GM12878 (cell line): ENCODE measurements around the gene CD58. TPM values are rescaled to one million over a fixed set of nuclear protein-coding genes. Genes with fewer than 3 reads are reported as not detected.

Experiments
- ATAC-seq: fragments of 200-7000 bp; cut with Tn5 transposase; 3 replicates; pipeline ENCODE4 v1.9.1; 2020; ENCODE audit warnings: mild to moderate bottlenecking, moderate library complexity
- BruUV-seq: library from RNA; stranded (reverse); fragments of 400-500 nt; replicated peaks from 2 replicates; lab custom pipeline; 2021; lab: Mats Ljungman, UMichigan
- CTCF ChIA-PET: fragments of 300-600 bp; sonication (Branson Sonifier 250); formaldehyde crosslinking; extraction: SDS; loops from one replicate; lab custom pipeline; 2021; ENCODE audit warnings: inconsistent platforms; lab: Yijun Ruan, JAX
- POLR2A ChIA-PET: fragments of 350-600 bp; formaldehyde crosslinking; extraction: SDS; loops from one replicate; lab custom pipeline; 2021; ENCODE audit warnings: inconsistent platforms; lab: Charles Lee
- RAD21 ChIA-PET: fragments of 300-600 bp; sonication (Branson Sonifier 250); formaldehyde crosslinking; loops from one replicate; lab custom pipeline; 2023; ENCODE audit warnings: antibody characterized with exemption; ENCODE audit not compliant: unreplicated experiment; lab: Charles Lee
- SMC1A ChIA-PET: fragments of 300-600 bp; sonication (Branson Sonifier 250); formaldehyde crosslinking; loops from one replicate; lab custom pipeline; 2023; ENCODE audit not compliant: unreplicated experiment, uncharacterized antibody; lab: Charles Lee
- DNase-seq: peaks from one replicate; pipeline ENCODE4 v3.0.0-alpha.2; 2011; ENCODE audit warnings: low read depth, low spot score
- FAIRE-seq: peaks from 3 replicates; lab custom pipeline; 2011; peaks lifted over from hg19 to GRCh38; lab: Jason Lieb, UNC
- H2AFZ ChIP-seq: 2 replicates; pipeline ENCODE4 v1.6.0; 2011; ENCODE audit warnings: low read depth, low read length, control low read depth; ENCODE audit not compliant: control insufficient read depth
- H3K27ac ChIP-seq: 2 replicates; pipeline ENCODE4 v1.5.1; 2011; ENCODE audit warnings: control low read depth; ENCODE audit not compliant: control insufficient read depth, insufficient read depth
- H3K27me3 ChIP-seq, 2 experiments: replicated peaks in 1 of 2; 2 replicates each; pipeline versions ENCODE4 v1.6.0 to v1.6.1; 2011; ENCODE audit warnings: low read length in 1 of 2; ENCODE audit not compliant: control insufficient read depth in 2 of 2, insufficient read depth in 2 of 2
- H3K36me3 ChIP-seq, 2 experiments: 2 replicates each; pipeline ENCODE4 v1.5.1; 2011; ENCODE audit warnings: low read length in 1 of 2; ENCODE audit not compliant: control insufficient read depth in 2 of 2, insufficient read depth in 2 of 2
- H3K4me1 ChIP-seq: 2 replicates; pipeline ENCODE4 v1.6.1; 2011; ENCODE audit warnings: mild to moderate bottlenecking, low read length, moderate library complexity, mixed read lengths; ENCODE audit not compliant: control insufficient read depth, insufficient read depth
- H3K4me2 ChIP-seq: 2 replicates; pipeline ENCODE4 v1.6.0; 2011; ENCODE audit warnings: control low read depth; ENCODE audit not compliant: control insufficient read depth, insufficient read depth
- H3K4me3 ChIP-seq: fragments of 200-600 bp; sonication (generic); 2 replicates; pipeline ENCODE4 v1.5.1; 2016
- H3K79me2 ChIP-seq: 2 replicates; pipeline ENCODE4 v1.6.0; 2011; ENCODE audit warnings: low read length; ENCODE audit not compliant: control insufficient read depth, insufficient read depth
- H3K9ac ChIP-seq: 2 replicates; pipeline ENCODE4 v1.8.0; 2011; ENCODE audit warnings: low read length, control low read depth, mixed read lengths; ENCODE audit not compliant: control insufficient read depth, insufficient read depth
- H3K9me3 ChIP-seq: replicated peaks from 3 replicates; pipeline ENCODE4 v1.5.1; 2011; ENCODE audit warnings: mild to moderate bottlenecking, low read length; ENCODE audit not compliant: control insufficient read depth, insufficient read depth
- H4K20me1 ChIP-seq: 2 replicates; pipeline ENCODE4 v1.6.0; 2011; ENCODE audit not compliant: control insufficient read depth, insufficient read depth
- ATF7 ChIP-seq: fragments of 450-650 bp; IDR thresholded peaks from 2 replicates; pipeline ENCODE4 v1.6.1; 2016; ENCODE audit warnings: low read depth, mild to moderate bottlenecking
- BMI1 ChIP-seq: fragments of 450-650 bp; IDR thresholded peaks from 2 replicates; pipeline ENCODE4 v1.6.1; 2016; ENCODE audit warnings: mild to moderate bottlenecking, moderate library complexity, borderline replicate concordance
- EED ChIP-seq: sonication (generic); IDR thresholded peaks from 2 replicates; pipeline ENCODE4 v1.6.1; 2016; ENCODE audit warnings: antibody characterized with exemption, low read depth
- MYC ChIP-seq: IDR thresholded peaks from 2 replicates; pipeline ENCODE4 v1.6.1; 2011; ENCODE audit warnings: mild to moderate bottlenecking, low read length, moderate library complexity, inconsistent platforms; ENCODE audit not compliant: insufficient read depth, insufficient replicate concordance, insufficient read length, severe bottlenecking
- NR2C2 ChIP-seq: IDR thresholded peaks from 2 replicates; pipeline ENCODE4 v1.6.1; 2011; ENCODE audit warnings: borderline replicate concordance, low read depth; ENCODE audit not compliant: control insufficient read depth, insufficient read length
- RCOR1 ChIP-seq: conservative IDR thresholded peaks from 2 replicates; pipeline ENCODE4 v1.6.1; 2012; ENCODE audit warnings: low read depth, low read length, improper control_type of control experiment
- SPI1 ChIP-seq: IDR thresholded peaks from 2 replicates; pipeline ENCODE4 v1.6.1; 2011; ENCODE audit warnings: low read depth, mild to moderate bottlenecking, low read length, moderate library complexity, borderline replicate concordance; ENCODE audit not compliant: insufficient read depth
- STAT3 ChIP-seq: IDR thresholded peaks from 2 replicates; pipeline ENCODE4 v1.6.1; 2011; ENCODE audit warnings: low read depth, low read length, improper control_type of control experiment
- TCF12 ChIP-seq: IDR thresholded peaks from 2 replicates; pipeline ENCODE4 v1.6.1; 2011; ENCODE audit warnings: low read depth, mild to moderate bottlenecking, low read length
- YY1 ChIP-seq: IDR thresholded peaks from 2 replicates; pipeline ENCODE4 v1.6.1; 2011; ENCODE audit warnings: low read depth, mild to moderate bottlenecking, low read length
- WGBS: methylation state at CpG from one replicate; pipeline ENCODE4 v1.1.6; 2016; ENCODE audit warnings: low lambda C conversion rate; ENCODE audit not compliant: insufficient replicate concordance, insufficient coverage; ENCODE audit errors: missing lambda C conversion rate; 5-methylcytosine and 5-hydroxymethylcytosine counted together
- in situ Hi-C: fragments of 300-500 bp; cut with MboI; formaldehyde crosslinking; loops from 9 replicates; pipeline ENCODE4 v1.14.3; 2018; ENCODE audit warnings: mixed read lengths
- intact Hi-C: fragments of 100-400 bp; cut with micrococcal nuclease; formaldehyde crosslinking; loops from one replicate; pipeline ENCODE4 v1.14.2; 2022; ENCODE audit not compliant: unreplicated experiment
- polyA plus RNA-seq, 11 experiments: library from polyadenylated mRNA; depleted of rRNA in 4 of 11; unstranded in 6 of 11; stranded (reverse) in 5 of 11; fragments of >200 nt; fragmentation: Nextera tagmentation in 4 of 11; fragmentation: Illumina TruSeq in 1 of 11; extraction: Ambion mirVana in 4 of 11; extraction: Trizol in 1 of 11; gene quantifications; 1 replicate in 1 of 11; 2 replicates in 10 of 11; pipeline versions ENCODE4 v1.2.1 to v1.2.3, GENCODE V29; 2011 to 2016; ENCODE audit warnings: inconsistent platforms in 2 of 11, missing spikeins in 2 of 11, low read depth in 1 of 11
- total RNA-seq, 4 experiments: library from RNA; depleted of rRNA in 3 of 4; stranded (reverse); fragments of >200 nt in 3 of 4; fragmentation: Illumina TruSeq in 1 of 4; extraction: Trizol in 1 of 4; gene quantifications; 2 replicates each; pipeline versions ENCODE4 v1.2.1 to v1.2.3, GENCODE V29; 2013 to 2021

The CD58 gene
- total and polyA plus RNA-seq, 10 of the 15 experiments (the other 5 are each of a cell fraction or from before 2014, with no cell fraction given): 70.4 to 252 (median 129) TPM

- no peak for TF ChIP-seq YY1
- no peak for TF ChIP-seq STAT3
- no peak for TF ChIP-seq MYC
- no peak for TF ChIP-seq EED
- TF ChIP-seq SPI1: no peak
- no peak for TF ChIP-seq NR2C2
- no peak for TF ChIP-seq RCOR1
- no peak for TF ChIP-seq TCF12
Measured at GRCh38 chr1:116502671-116503314, 68.0 kb downstream of the CD58 start (continued).

GRCh38 chr1:116501870-116502244, 69.0 kb downstream of the CD58 start:
- FAIRE-seq (no peak), DNase-seq (no peak), ATAC-seq (no peak)
- no peaks in the 10 kb centered on the region for H4K20me1 ChIP-seq
- SMC1A ChIA-PET: interaction anchor here (1.6 to 7.8 kb wide), 5 partner anchors 9 to 363 kb away, joined by 5 to 67 read pairs (median 7); no protein-coding TSS in a partner anchor
- no peaks in the 10 kb centered on the region for H3K9me3 ChIP-seq
- H2AFZ ChIP-seq: no peak overlapping the region
- H3K79me2 ChIP-seq: no peaks in the 10 kb centered on the region
- H3K27ac ChIP-seq: no peak overlapping the region
- intact Hi-C loops: no loop called here
- H3K4me3 ChIP-seq: no peak overlapping the region
- H3K9ac ChIP-seq: no peak overlapping the region
- H3K27me3 ChIP-seq: no peaks in the 10 kb centered on the region
- RAD21 ChIA-PET: interaction anchor here (1.3 to 4.9 kb wide), 3 partner anchors 14 to 268 kb away, joined by 3 to 43 read pairs (median 18); no protein-coding TSS in a partner anchor
- WGBS: 78% methylated on average over 2 of the region's 2 CpGs
- POLR2A ChIA-PET: no interaction called here
- no TSS peak for BruUV-seq
- peaks cover 35% of the 10 kb centered on the region for H3K4me1 ChIP-seq
- TF ChIP-seq ATF7 (no peak), BMI1 (no peak), YY1 (no peak)
- H3K36me3 ChIP-seq: peaks cover 0 to 5% of the 10 kb centered on the region in 2 experiments; a peak in 2 of 4 replicates
- in situ Hi-C loops: no loop called here
- CTCF ChIA-PET: interaction anchor here (1.1 to 12.7 kb wide), 6 partner anchors 9 to 362 kb away, joined by 5 to 230 read pairs (median 12); no protein-coding TSS in a partner anchor
- no peak overlapping the region for H3K4me2 ChIP-seq
